Right renal pelvis (tissue), 4 donors: ENCODE data around the gene ATP5F1B. TPM values are rescaled to one million over a fixed set of nuclear protein-coding genes. Genes with fewer than 3 reads are reported as not detected.
A peak's percentile ranks its signal among the peaks of the same experiment; 100 is the strongest.
"Not testable (repeated sequence)": the region's sequence is repeated elsewhere in the genome, so short reads cannot be mapped to it uniquely, and the experiment has no call there.

Source experiments
- DNase-seq, 4 donors: peaks; one replicate each; pipeline ENCODE4 v3.0.0-alpha.2; 2013; ENCODE audit warnings: low read depth in 4 of 4, low spot score in 3 of 4, missing footprints in 1 of 4
- polyA plus RNA-seq, 4 donors: library from polyadenylated mRNA; unstranded; fragments of 120-200 nt; gene quantifications; one replicate each; pipeline ENCODE4 v1.2.1, GENCODE V29; 2013; ENCODE audit not compliant: insufficient read length in 4 of 4

ATP5F1B gene
- polyA plus RNA-seq, 4 donors = 1,014 to 1,093 (median 1,047) TPM

DNA sequence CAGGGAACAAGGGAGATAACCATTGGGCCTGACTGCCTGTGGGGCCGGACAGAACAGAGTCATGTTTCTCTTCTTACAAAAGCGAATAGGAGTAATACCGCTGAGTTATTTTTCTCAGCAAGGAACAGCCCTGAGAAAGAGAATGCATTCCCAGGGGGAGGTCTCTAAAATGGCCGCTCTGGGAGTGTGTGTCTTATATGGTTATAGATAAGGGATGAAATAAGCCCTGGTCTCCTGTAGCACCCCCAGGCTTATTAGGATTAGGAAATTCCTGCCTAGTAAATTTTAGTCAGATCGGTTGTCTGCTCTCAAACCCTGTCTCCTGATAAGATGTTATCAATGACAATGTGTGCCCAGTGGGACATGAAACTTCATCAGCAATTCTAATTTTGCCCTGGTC lies 8.0 kb upstream of the ATP5F1B start:
- DNase-seq = not testable (repeated sequence)

DNA sequence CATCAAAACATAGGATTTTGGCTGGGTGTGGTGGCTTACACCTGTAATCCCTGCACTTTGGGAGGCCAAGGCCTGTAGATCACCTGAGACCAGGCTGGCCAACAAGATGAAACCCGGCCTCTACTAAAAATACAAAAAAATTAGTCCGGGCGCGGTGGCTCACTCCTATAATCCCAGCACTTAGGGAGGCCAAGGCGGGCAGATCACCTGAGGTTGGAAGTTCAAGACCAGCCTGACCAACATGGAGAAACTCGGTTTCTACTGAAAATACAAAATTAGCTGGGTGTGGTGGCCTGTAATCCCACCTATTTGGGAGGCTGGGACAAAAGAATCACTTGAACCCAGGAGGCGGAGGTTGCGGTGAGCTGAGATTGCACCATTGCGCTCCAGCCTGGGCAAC lies 2.2 kb upstream of the ATP5F1B start:
- not testable (repeated sequence) for DNase-seq

DNA sequence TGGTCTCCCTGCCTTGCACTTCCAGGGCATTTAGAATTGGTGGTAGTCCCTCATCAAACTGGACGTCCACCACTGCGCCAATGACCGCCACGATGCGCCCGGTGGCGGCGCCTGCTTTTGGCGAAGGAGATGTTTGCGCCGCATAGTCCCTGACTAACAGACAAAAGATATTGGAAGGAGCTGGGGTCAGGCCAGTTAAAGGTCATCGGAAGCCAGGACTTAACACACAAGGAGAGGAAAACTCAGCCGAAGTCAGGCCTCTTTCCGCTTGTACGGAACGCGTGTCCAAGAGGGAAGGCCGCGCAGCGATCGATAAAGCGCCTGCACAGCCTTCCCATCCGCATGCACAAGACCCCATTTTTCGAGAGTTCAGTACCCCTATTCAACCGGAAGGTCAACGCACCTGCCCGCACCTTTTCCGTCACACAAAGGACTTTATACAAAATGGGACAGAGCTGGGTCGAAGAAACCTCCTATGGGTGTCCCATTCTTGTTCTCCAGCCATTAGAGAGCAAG lies 525 bp downstream of the ATP5F1B start:
- DNase-seq = no peak

DNA sequence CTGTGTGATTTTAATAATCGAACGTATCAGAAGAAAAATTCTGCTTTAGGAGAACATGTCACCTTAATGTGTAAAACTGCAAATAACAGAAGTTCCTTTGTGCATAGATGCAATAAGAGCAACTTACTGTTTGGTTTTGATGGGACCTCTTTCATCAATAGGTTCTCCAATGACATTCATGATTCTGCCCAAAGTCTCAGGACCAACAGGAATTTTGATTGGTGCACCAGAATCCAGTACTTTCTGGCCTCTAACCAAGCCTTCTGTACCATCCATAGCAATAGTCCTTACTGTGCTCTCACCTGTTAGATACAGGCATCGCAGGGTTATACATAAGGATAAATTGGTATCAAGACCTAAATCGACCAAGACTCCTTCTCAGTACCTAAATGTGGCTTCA lies 1.1 kb downstream of the ATP5F1B start:
- no peak for DNase-seq

DNA sequence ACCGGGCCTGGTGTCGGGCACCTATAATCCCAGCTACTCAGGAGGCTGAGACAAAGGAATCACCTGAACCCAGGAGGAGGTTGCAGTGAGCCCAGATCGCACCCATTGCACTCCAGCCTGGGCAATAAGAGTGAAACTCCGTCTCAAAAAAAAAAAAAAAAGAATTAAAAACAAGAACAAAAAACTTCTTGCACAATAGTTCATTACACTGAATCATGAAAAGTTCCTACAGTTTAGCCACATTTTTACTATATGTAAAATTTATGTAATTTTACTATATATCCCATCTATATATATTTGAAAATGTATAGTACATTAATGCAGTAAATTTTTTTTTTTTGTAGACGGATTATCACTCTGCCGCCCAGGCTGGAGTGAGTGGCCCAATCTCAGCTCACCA lies 4.6 kb downstream of the ATP5F1B start:
- no peak for DNase-seq

DNA sequence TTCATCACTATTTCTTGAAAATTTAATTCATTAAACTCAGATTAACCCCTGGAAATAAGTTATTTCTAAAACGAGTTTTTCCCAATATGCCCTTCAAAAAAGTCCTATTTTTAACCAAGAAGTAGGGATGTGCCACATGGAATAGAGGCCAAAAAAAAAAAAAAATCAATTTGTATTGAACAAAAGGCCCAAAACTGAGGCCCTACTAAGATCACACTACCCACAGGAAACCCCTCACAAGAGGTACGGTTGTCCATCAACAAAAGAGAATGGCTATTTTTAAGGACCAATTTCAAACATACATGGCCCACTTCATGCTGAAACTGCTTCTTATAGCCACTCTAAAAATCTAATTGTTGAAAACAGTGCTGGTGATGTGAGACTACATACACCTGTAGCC lies 8.2 kb downstream of the ATP5F1B start:
- DNase-seq = no peak

DNA sequence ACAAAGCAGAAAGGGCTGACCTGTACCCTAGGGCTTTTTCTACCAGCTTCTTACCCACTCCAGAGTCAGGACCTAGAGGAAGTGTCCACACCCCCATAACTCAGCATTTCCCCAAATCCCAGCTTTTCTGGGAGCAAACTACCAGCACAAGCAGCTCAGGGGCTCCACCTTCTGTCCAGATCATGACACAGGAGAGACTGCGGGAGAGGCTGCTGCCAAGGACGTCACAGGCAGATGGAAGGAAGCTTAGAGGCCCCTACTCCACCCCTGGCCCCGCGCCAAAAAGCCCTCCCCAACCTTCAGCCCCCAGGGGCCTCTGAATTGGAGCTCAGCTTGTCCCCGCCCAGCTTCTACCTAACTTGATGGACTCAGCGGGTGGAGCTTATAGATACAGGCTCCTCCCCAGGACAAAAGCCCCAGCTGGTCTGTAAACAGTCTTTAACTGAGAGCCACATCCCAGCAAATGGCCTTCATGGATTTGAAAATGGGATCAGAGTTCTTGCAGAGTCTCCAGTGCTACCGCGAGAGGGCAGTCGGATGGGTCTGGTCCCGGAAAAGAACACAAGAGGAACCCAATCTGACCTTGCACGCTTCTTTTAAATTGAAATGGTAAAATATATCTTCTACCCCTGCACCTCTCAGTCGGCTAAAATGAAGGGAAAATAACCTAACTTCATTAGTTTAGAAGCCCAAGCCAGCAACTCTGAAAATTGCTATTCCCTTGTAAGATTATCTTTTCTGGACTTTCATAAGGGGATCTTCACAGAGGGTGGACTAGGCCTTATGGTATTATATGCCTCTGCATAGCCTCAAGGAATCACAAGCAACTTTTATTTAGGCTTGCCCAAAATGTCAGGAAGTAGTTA lies 8.9 kb downstream of the ATP5F1B start:
- DNase-seq = peak; percentile 95 to 99 (median 98)

DNA sequence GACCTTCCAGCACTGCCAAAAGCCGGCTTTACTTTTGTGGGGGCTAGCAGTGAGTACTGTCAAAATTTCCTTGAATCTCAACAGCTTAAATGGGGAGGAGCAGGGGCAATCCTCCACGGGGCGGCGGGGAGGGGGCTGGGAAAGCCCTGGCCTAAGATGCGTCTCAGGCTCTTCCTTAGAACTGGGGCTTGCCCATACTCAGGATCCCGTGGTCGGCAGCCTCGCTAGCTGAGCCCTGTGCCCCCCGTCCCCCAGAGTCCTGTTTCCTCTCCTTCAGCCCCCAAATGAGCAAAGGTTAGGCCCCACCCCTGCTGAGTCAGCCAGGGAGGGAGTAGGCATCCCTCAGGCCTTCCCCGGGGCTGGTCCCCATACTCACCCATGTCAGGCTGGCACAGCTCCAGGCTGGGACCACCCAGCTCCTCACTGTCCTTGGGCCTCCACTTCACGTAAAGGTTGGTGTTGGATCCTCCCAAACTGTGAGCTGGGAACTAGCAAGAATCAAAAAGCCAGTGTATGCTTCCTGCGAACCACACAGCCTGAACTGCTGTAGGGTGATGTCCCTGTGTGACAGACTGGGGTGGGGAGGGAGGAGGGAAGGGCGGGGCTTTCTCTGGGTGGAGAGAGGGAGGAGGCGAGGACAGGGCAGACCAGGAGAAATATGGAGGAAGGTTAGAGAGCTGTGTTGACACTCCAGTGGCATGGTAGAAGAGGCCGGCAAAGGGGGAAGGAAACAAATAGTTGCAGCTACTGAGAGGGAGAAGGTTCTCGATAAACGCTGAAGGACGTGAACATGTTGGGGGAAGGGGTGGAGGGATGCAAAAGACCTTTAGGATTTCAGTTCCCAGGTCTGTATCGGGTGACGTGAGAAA lies 9.7 kb downstream of the ATP5F1B start:
- DNase-seq = peak in 2 of 4 donors; percentile 67 to 80

DNA sequence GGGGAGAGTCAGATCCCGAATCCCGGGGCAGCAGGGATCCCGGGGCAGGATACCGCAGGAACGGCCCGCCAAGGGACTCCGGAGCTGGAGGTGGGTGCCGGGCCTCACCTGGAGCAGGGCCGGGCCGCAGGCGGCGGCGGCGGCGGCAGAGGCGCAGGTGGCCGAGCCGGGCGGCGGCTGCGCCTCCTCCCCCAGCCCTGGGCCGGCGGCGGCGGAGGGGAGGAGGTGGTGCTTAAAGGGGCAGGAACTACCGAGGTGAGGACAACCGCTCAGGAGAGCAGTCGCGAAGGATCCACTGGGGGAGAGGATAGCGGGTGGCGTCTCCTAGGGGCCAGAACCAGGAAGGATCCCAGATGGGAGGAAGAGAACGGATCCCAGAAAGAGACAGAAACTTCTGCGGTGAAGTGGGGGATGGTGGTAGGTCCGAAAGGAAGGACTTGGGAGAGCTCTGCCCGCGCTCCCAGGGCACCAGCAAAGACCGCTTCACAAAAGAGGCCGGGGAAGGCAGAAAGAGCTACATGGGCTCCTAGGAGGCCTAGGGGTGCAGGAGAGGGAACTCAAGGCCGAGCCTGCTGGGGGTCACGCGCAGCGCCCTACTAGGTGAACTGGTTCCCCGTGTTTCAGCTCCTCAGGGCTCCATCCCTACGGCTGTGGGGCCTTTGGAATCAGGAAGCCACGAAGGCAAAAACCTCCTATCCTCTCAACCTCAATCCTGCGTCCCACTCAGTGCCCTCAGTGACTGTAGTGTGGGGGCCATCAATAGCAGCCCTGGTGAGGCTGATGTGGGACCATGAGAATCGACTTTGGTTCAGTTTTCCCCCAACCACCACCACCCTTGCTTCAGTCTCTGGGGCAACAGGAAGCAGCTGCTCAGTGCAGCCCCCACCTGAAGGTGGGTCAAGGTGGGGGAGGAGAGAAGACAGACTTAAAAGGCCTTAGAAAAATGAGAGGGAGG lies 10.7 kb downstream of the ATP5F1B start:
- peak in 1 of 4 donors; percentile 44 for DNase-seq

DNA sequence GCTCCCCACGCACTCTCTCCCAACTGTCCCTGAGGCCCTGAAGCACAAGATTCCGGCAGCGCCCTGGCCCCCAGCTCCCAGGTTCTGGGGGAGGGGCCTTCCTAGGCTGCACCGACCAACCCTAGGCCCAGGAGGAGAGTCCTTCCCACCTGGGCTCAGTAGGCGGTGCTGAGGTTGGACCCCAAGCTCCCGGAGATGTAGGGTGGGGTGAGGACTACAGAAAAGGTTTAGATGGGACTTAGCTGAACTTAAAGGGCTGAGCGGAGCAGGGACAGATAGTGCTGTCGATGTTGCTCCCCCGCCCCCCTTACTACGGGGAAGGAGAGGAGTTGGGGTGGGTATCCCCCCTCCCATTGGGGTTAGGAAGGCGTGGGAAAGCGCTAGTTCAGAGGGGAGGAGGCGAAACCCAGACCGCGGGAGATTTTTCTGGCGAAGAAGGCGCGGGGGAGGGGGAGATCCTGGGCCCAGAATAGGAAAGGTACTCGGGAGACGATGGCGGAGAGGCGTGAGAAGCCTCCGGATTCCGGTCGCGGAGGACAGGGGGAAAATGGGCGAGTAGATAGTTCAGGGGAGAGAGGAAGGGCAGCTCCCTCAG lies 11.4 kb downstream of the ATP5F1B start:
- DNase-seq = peak in 1 of 4 donors; percentile 23

DNA sequence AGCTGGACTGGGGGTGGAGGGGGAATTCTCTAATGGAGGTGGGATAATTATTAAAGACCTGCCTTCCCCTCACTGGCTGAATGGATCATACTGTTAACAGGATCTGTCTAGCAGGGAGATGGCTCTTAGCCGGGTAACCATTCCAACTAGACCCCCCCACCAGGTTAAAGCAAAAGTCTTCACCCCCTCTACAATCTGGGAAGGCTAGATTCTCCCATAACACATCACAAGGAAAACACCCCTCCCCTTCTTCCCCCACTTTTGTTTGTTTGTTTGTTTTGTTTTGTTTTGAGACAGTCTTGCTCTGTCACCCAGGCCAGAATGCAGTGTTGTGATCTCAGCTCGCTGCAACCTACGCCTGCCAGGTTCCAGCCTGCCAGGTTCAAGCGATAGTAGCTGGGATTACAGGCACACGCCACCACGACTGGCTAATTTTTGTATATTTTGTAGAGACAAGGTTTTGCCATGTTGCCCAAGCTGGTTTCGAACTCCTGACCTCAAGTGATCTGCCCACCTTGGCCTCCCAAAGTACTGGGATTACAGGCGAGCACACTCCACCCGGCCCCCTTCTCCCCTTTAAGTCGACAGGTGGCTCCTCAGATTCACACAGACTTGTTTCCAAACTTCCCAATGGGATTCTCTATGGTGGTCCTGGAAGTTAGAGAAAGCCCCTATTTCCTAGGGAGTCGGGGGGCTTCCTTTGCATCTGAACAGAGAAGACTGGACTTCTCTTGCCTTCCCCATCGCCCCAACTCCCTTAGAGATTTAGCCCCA lies 12.1 kb downstream of the ATP5F1B start:
- DNase-seq = no peak

DNA sequence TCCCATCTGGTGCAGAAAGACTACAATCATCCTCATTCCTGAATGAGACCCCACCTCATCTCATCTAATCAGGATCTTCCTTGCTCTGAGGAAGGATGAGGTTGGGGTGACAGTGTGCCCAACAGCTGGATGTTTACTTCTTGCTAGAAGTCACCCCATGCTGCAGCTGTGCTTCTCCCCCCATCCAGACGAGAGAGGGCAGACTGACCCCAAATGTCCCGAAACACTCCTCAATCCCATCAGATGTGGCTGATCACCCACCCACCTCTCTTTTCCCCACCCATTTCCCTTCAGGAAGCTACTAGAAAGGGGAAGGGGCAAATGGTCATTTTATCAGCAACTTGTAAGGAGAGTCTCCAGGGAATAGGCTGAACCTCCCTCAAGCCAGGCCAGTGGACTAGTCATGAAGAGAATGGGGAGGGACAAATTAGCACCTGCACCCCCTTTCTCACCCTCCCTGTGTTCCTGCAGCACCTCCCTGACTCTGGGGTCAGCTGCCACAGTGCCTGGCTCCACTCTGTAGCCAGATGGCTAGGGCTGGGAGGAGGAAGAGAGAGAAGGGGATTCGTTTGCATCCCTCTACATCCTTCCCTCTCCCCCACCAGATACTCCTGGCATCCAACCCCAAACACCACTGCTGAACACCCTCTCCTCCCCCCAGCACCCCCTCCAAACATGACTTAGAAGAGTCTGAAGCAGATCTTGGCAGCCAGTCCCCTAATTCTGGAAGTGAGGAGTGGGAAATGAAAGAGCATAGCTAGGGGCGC lies 12.9 kb downstream of the ATP5F1B start:
- DNase-seq = no peak

DNA sequence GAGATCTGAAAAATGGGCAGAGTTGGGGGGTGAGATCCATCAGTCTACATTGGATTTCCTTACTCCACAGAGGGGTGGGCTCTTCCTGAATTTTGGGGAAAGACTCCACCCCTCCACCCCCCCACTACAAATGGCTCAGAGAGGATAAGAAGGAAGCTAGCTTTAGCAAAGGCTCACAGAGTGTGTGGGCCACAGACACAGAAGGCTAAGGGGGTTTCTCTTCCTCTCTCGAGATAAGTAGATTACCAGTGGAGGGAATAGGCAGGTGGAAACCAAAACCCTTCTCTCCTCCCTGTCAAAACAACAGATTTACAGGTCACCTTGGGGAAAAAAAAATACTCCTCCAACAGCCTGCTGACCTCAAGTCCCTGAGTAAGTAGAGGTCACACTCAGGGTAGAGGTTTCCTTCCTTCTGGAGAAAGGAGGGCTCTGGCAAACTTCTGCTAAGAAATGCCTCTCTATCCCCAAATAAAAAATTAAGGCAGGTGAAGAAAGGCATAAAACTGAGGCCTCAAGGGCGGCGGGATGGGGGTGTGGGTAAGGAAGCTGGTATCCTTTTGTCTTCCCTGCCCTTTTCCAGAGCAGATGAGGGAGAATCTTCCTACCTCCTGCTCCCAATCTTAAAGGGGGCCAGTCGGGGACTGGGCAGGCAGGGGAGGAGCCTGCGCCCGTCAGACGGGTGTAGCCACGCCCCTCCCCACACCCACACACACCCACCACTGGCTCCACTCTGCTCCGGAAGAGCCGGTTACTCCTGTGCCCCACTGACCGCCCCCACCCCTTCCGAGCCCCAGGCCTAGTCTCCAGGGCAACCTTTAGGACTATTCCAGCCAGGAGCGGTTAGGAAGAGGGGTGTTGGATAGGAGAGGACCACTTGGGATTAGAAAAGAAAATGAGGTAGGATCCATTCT lies 13.7 kb downstream of the ATP5F1B start:
- peak in 1 of 4 donors; percentile 32 for DNase-seq

DNA sequence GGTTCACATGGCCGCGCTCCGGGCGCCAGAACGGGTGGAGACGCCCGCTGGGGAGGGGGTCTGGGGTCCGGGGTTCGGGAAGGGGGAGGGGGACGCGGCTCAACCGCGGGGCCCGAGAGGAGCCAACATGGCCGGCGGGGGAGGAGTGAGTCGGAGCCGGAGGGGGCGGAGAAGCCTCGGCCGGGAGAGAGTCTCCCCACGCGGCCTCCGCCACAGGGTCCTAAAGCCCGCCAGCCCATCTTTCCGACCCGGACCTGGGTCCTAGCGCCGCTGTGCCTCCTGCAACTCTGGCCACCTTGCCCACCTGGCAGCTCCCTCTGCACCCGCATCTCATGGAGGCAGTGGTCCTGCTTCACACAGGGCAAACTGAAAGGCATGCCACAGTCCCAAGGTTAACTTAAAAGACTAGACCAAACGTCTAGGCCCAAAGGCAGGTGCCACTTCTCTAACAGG lies 15.6 kb downstream of the ATP5F1B start, which contains the start of gene BAZ2A:
Gene BAZ2A (minus strand): TSS at position 147 of the 453 bp plus-strand sequence. CDS start 12,796 bp downstream, outside the sequence.
- DNase-seq = peak in 3 of 4 donors; percentile 71 to 83 (median 81)

DNA sequence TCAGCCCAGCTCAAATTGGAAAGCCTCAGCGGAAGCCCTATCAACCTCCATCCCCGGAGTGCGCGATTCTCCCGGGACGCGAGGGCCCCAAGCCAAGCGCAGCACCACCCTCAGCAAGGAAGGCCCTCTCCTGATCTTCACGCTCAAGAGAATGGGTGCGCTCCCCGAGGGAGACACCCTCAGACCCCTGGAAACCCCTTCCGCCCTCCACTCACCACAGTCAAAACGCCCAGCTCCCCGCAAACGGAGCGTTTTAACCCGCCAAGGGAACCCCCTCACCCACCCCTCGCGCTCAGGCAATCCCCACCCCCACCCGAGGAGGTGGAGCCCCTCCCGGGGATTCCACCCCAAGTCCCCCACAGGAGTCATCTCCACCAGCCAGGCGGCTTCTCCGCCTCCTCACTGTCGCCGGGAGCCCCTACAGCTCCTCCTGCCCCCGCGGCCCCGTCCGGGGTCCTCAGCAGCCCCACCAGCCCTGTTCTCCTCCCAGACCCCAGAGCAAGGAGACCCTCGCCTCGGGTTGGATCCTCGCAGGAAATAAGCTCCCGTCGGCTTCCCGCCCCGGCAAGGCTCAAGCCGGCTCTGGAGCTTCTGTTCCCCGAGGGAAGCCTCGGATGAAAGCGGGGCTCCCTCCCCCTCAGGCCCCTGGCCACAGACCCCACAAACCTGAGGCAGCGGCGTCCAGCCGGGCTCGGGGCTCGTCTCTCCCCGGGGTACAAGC lies 16.2 kb downstream of the ATP5F1B start:
- DNase-seq = peak in 1 of 4 donors; percentile 25
